Endothelial cell of umbilical vein (primary cell): ENCODE results near the gene ATAD5. TPM values are rescaled to one million over a fixed set of nuclear protein-coding genes. Genes with fewer than 3 reads are reported as not detected.

ENCODE experiments used
- BruUV-seq: library from RNA; stranded (reverse); fragments of 400-500 nt; replicated peaks from 2 replicates; lab custom pipeline; 2021; lab: Mats Ljungman, UMichigan
- CTCF ChIA-PET: fragments of 300-600, 350-600 bp; sonication (Branson Sonifier 250); formaldehyde crosslinking; loops from one replicate; lab custom pipeline; 2021; ENCODE audit warnings: antibody characterized with exemption, inconsistent platforms; lab: Charles Lee
- POLR2A ChIA-PET: fragments of 300-600, 350-600 bp; sonication (Branson Sonifier 250); formaldehyde crosslinking; loops from one replicate; lab custom pipeline; 2021; ENCODE audit warnings: antibody characterized with exemption, inconsistent platforms; lab: Charles Lee
- DNase-seq: peaks from one replicate; pipeline ENCODE4 v3.0.0-alpha.2; 2011; ENCODE audit warnings: low read depth, low spot score
- FAIRE-seq: peaks from 2 replicates; lab custom pipeline; 2011; peaks lifted over from hg19 to GRCh38; lab: Jason Lieb, UNC
- H2AFZ ChIP-seq: 2 replicates; pipeline ENCODE4 v1.6.0; 2012; ENCODE audit warnings: low read depth, low read length, control low read depth, inconsistent platforms
- H3K27ac ChIP-seq: 2 replicates; pipeline ENCODE4 v1.5.1; 2011; ENCODE audit warnings: low read depth, mild to moderate bottlenecking, control low read depth, low read length, moderate library complexity; ENCODE audit not compliant: insufficient read depth
- H3K27me3 ChIP-seq, 2 experiments: 2 replicates each; pipeline versions ENCODE4 v1.6.0 to v1.6.1; 2011; ENCODE audit warnings: low read length in 2 of 2, mixed read lengths in 1 of 2; ENCODE audit not compliant: control insufficient read depth in 2 of 2, insufficient read depth in 2 of 2
- H3K36me3 ChIP-seq, 2 experiments: 2 replicates in 1 of 2; 3 replicates in 1 of 2; pipeline ENCODE4 v1.5.1; 2011; ENCODE audit warnings: low read length in 2 of 2, mild to moderate bottlenecking in 1 of 2, moderate library complexity in 1 of 2; ENCODE audit not compliant: control insufficient read depth in 2 of 2, insufficient read depth in 2 of 2; ENCODE audit errors: extremely low read depth in 1 of 2
- H3K4me1 ChIP-seq: 3 replicates; pipeline ENCODE4 v1.5.1; 2011; ENCODE audit warnings: mild to moderate bottlenecking, low read length; ENCODE audit not compliant: control insufficient read depth, insufficient read depth; ENCODE audit errors: extremely low read depth
- H3K4me2 ChIP-seq: 2 replicates; pipeline ENCODE4 v1.6.1; 2011; ENCODE audit warnings: low read length, control low read depth, mixed read lengths; ENCODE audit not compliant: insufficient read depth
- H3K4me3 ChIP-seq, 3 experiments: fragments of 200-600 bp in 1 of 3; sonication (generic), shearing (Covaris generic) in 1 of 3; replicated peaks in 1 of 3; 2 replicates each; pipeline ENCODE4 v1.5.1; 2011 to 2016; ENCODE audit warnings: control low read depth in 3 of 3, low read length in 3 of 3, mild to moderate bottlenecking in 2 of 3, inconsistent platforms in 1 of 3, low read depth in 1 of 3, moderate library complexity in 1 of 3; ENCODE audit not compliant: insufficient read depth in 1 of 3
- H3K79me2 ChIP-seq: 2 replicates; pipeline ENCODE4 v1.6.0; 2012; ENCODE audit warnings: low read length, inconsistent platforms; ENCODE audit not compliant: control insufficient read depth, insufficient read depth
- H3K9ac ChIP-seq: replicated peaks from 2 replicates; pipeline ENCODE3; 2011; ENCODE audit warnings: low read length, control low read depth; ENCODE audit not compliant: insufficient read depth; ENCODE audit errors: extremely low read depth
- H3K9me1 ChIP-seq: replicated peaks from 3 replicates; pipeline ENCODE4 v1.6.0; 2011; ENCODE audit warnings: mild to moderate bottlenecking, low read length; ENCODE audit not compliant: control insufficient read depth, insufficient read depth; ENCODE audit errors: extremely low read depth
- H3K9me3 ChIP-seq: replicated peaks from 2 replicates; pipeline ENCODE4 v1.5.1; 2012; ENCODE audit warnings: low read length, inconsistent platforms; ENCODE audit not compliant: control insufficient read depth, insufficient read depth
- H4K20me1 ChIP-seq: replicated peaks from 2 replicates; pipeline ENCODE3; 2011; ENCODE audit warnings: mild to moderate bottlenecking, low read length; ENCODE audit not compliant: control insufficient read depth, insufficient read depth; ENCODE audit errors: extremely low read depth
- EZH2 ChIP-seq: IDR thresholded peaks from 2 replicates; pipeline ENCODE4 v1.6.1; 2012; ENCODE audit warnings: borderline replicate concordance, low read depth, mild to moderate bottlenecking, moderate library complexity, low read length, inconsistent platforms; ENCODE audit not compliant: severe bottlenecking
- FOS ChIP-seq: IDR thresholded peaks from 2 replicates; pipeline ENCODE4 v1.6.1; 2011; ENCODE audit warnings: mild to moderate bottlenecking, low read length, moderate library complexity, borderline replicate concordance; ENCODE audit not compliant: insufficient read depth
- GATA2 ChIP-seq: IDR thresholded peaks from 2 replicates; pipeline ENCODE4 v1.7.0; 2011; ENCODE audit warnings: low read depth, mild to moderate bottlenecking, moderate library complexity, mixed read lengths, low read length; ENCODE audit not compliant: insufficient read length, insufficient read depth
- JUN ChIP-seq: IDR thresholded peaks from 2 replicates; pipeline ENCODE4 v1.6.1; 2011; ENCODE audit warnings: borderline replicate concordance, low read depth; ENCODE audit not compliant: insufficient read length, insufficient read depth
- MYC ChIP-seq: IDR thresholded peaks from one replicate; pipeline ENCODE4 v1.6.1; 2011; ENCODE audit warnings: mild to moderate bottlenecking, low read depth, low read length
- POLR2A ChIP-seq: IDR thresholded peaks from 2 replicates; pipeline ENCODE4 v1.6.1; 2012; ENCODE audit warnings: low read depth, mild to moderate bottlenecking, control low read depth, low read length
- POLR2AphosphoS5 ChIP-seq: IDR thresholded peaks from 2 replicates; pipeline ENCODE4 v1.6.1; 2012; ENCODE audit warnings: low read depth, mild to moderate bottlenecking, control low read depth, low read length, moderate library complexity; ENCODE audit not compliant: insufficient read depth
- dilution Hi-C: fragments of 300-500 bp; cut with MboI; formaldehyde crosslinking; loops from one replicate; pipeline ENCODE4 v1.15.0; 2019; ENCODE audit warnings: low sequenced_read_pairs; ENCODE audit not compliant: extremely low pct_ligation_motif_present
- intact Hi-C: fragments of 100-400 bp; cut with micrococcal nuclease; formaldehyde crosslinking; loops from one replicate; pipeline ENCODE4 v1.10.0; 2022
- polyA plus RNA-seq, 4 experiments: library from polyadenylated mRNA; depleted of rRNA in 3 of 4; stranded (reverse) in 3 of 4; unstranded in 1 of 4; fragments of >200 nt; gene quantifications; 2 replicates each; pipeline versions ENCODE4 v1.2.1 to v1.2.3, GENCODE V29; 2011 to 2012; ENCODE audit warnings: missing spikeins in 1 of 4
- total RNA-seq: library from RNA; stranded (reverse); gene quantifications from 2 replicates; pipeline ENCODE4 v1.2.3, GENCODE V29; 2021
- TF ChIP-seq, protein P1 (sequence below): IDR thresholded peaks from 2 replicates; pipeline ENCODE4 v1.6.1; 2011; ENCODE audit not compliant: insufficient read depth, insufficient read length
- TF ChIP-seq, protein P2 (sequence below), 2 donors: IDR thresholded peaks; 1 replicate in 1 of 2; 2 replicates in 1 of 2; pipeline ENCODE4 v1.5.1; 2011; ENCODE audit warnings: low read length in 2 of 2, mild to moderate bottlenecking in 2 of 2, moderate library complexity in 2 of 2, control low read depth in 1 of 2, inconsistent platforms in 1 of 2, low read depth in 1 of 2; ENCODE audit not compliant: insufficient read depth in 1 of 2; ENCODE audit errors: extremely low read depth in 1 of 2

Gene ATAD5
- total and polyA plus RNA-seq, 2 donors (not counting 3 experiments of a cell fraction or from before 2014, with no cell fraction given), result 0.80 to 9.4 TPM

DNA sequence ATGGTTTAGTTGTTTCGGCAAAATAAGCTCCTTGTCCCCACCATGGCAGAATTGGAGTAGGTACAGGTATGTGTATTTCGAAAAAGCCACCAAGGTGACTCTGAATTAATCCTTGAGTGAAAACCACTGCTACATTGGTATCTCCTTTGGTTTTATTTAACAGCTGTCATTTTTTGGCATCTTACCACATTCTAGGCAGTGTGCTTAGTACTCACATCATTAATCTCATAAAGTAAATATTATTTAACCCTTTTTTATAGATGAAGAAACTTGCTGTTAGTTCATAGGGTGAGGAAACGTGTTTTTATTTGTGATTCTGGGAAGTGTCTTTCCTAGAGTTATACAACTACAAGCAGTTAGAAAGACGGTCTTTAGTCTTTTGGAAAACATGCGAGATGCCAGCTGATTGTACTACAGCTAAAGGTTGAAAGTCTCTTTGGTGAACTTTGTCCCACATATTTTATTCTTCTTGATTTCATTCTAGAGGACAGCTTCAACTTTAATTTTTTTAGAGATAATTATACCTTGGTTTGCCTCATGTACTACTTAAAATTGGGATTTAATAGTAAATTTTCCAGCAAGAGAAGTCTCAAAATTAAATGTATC, 6.5 kb downstream of the ATAD5 start:
- ChIA-PET POLR2A (no interaction called here), CTCF (interaction anchor here (1.2 kb wide), 1 partner anchor 14 kb away, joined by 3 read pairs; the partner anchor contains the start of gene CRLF3)
- intact Hi-C loops, result no loop called here
- FAIRE-seq (no peak), DNase-seq (no peak)
- Histone ChIP-seq H2AFZ (no peak overlapping the region), H3K79me2 (peaks cover 12% of the 10 kb centered on the region), H3K36me3 (no peaks in the 10 kb centered on the region), H3K9ac (no peak overlapping the region), H3K4me3 (no peak overlapping the region), H3K4me1 (peaks cover 2% of the 10 kb centered on the region), H4K20me1 (no peaks in the 10 kb centered on the region), H3K27me3 (no peaks in the 10 kb centered on the region), H3K27ac (no peak overlapping the region), H3K4me2 (no peak overlapping the region), H3K9me1 (no peaks in the 10 kb centered on the region), H3K9me3 (no peaks in the 10 kb centered on the region)
- BruUV-seq, result no TSS peak
- dilution Hi-C loops, result no loop called here
- TF ChIP-seq, protein P1, sequence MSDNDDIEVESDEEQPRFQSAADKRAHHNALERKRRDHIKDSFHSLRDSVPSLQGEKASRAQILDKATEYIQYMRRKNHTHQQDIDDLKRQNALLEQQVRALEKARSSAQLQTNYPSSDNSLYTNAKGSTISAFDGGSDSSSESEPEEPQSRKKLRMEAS, result no peak
- TF ChIP-seq GATA2 (no peak), FOS (no peak), POLR2A (no peak), MYC (no peak), EZH2 (no peak), JUN (no peak), POLR2AphosphoS5 (no peak)
- TF ChIP-seq, protein P2, sequence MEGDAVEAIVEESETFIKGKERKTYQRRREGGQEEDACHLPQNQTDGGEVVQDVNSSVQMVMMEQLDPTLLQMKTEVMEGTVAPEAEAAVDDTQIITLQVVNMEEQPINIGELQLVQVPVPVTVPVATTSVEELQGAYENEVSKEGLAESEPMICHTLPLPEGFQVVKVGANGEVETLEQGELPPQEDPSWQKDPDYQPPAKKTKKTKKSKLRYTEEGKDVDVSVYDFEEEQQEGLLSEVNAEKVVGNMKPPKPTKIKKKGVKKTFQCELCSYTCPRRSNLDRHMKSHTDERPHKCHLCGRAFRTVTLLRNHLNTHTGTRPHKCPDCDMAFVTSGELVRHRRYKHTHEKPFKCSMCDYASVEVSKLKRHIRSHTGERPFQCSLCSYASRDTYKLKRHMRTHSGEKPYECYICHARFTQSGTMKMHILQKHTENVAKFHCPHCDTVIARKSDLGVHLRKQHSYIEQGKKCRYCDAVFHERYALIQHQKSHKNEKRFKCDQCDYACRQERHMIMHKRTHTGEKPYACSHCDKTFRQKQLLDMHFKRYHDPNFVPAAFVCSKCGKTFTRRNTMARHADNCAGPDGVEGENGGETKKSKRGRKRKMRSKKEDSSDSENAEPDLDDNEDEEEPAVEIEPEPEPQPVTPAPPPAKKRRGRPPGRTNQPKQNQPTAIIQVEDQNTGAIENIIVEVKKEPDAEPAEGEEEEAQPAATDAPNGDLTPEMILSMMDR (IDR thresholded peaks at IDR 0.05; ENCODE audit: extremely low read depth in 1 of 2, insufficient read depth in 1 of 2, low read depth in 1 of 2, low read length in 2 of 2), result no peak
